HG03097 (cell line): ENCODE measurements around the gene SLC24A3.
A peak's percentile ranks its signal among the peaks of the same experiment; 100 is the strongest.

Experiments used
- ATAC-seq: cut with Tn5 transposase; IDR thresholded peaks from one replicate; pipeline ENCODE4 v1.9.1; 2021; ENCODE audit not compliant: unreplicated experiment, low FRiP score

SLC24A3 gene

GRCh38 chr20:19691125-19691524 is 478.7 kb downstream of the SLC24A3 start:
- no peak for ATAC-seq

GRCh38 chr20:19692100-19692499 is 479.7 kb downstream of the SLC24A3 start:
- no peak for ATAC-seq

- no peak for ATAC-seq
Observed at GRCh38 chr20:19692685-19693119, 480.3 kb downstream of the SLC24A3 start.

- no peak for ATAC-seq
Observed at GRCh38 chr20:19693508-19693907, 481.1 kb downstream of the SLC24A3 start.

GRCh38 chr20:19695081-19695480 is 482.6 kb downstream of the SLC24A3 start:
- no peak for ATAC-seq

- no peak for ATAC-seq
Observed at GRCh38 chr20:19696620-19697019, 484.2 kb downstream of the SLC24A3 start.

- no peak for ATAC-seq
Observed at GRCh38 chr20:19697415-19697814, 485.0 kb downstream of the SLC24A3 start.

- ATAC-seq: no peak
Observed at GRCh38 chr20:19699180-19699971, 486.9 kb downstream of the SLC24A3 start.

- no peak for ATAC-seq
Observed at GRCh38 chr20:19701429-19701828, 489.0 kb downstream of the SLC24A3 start.

- ATAC-seq: peak; percentile 83
Observed at GRCh38 chr20:19706463-19706862, 494.0 kb downstream of the SLC24A3 start.

- no peak for ATAC-seq
Observed at GRCh38 chr20:19709635-19710335, 497.3 kb downstream of the SLC24A3 start.

GRCh38 chr20:19710336-19711120 is 498.1 kb downstream of the SLC24A3 start:
- no peak for ATAC-seq

GRCh38 chr20:19711126-19711525 is 498.7 kb downstream of the SLC24A3 start:
- no peak for ATAC-seq

GRCh38 chr20:19712721-19713260 is 500.3 kb downstream of the SLC24A3 start:
- no peak for ATAC-seq

- no peak for ATAC-seq
Observed at GRCh38 chr20:19713822-19714578, 501.6 kb downstream of the SLC24A3 start.

GRCh38 chr20:19714579-19714840 is 502.1 kb downstream of the SLC24A3 start:
- ATAC-seq: no peak

GRCh38 chr20:19715986-19716385 is 503.5 kb downstream of the SLC24A3 start:
- ATAC-seq: no peak

GRCh38 chr20:19718880-19719279 is 506.4 kb downstream of the SLC24A3 start:
- no peak for ATAC-seq

GRCh38 chr20:19720991-19721390 is 508.5 kb downstream of the SLC24A3 start:
- no peak for ATAC-seq

- no peak for ATAC-seq
Observed at GRCh38 chr20:19723051-19723450, 510.6 kb downstream of the SLC24A3 start.
